GM23248 (cell line): ENCODE measurements around the gene KRCC1.
"Not testable (repeated sequence)": the region's sequence is repeated elsewhere in the genome, so short reads cannot be mapped to it uniquely, and the experiment has no call there.

Experiments
- EZH2 ChIP-seq: fragments of 200-600 bp; sonication (generic); IDR thresholded peaks from 2 replicates; pipeline ENCODE4 v1.6.1; 2018; ENCODE audit warnings: antibody characterized with exemption, mild to moderate bottlenecking; ENCODE audit not compliant: insufficient read depth, poor library complexity, severe bottlenecking
- EZH2phosphoT487 ChIP-seq: fragments of 200-600 bp; sonication (generic); IDR thresholded peaks from 2 replicates; pipeline ENCODE4 v1.6.1; 2018; ENCODE audit warnings: antibody characterized with exemption, moderate library complexity, mild to moderate bottlenecking, low read depth; ENCODE audit not compliant: insufficient read depth

DNA sequence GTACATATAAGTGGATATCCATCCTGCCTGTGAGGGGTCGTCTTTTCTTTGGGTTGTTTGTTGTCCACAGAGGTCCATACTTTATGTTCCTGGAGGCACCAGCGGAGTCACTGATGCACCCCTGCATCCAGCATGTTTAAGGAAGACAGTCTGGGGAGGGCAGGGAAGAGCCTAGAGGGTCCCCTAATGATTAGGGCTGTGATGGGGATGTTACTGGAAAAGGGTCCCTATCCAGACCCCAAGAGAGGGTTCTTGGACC, 37.9 kb downstream of the KRCC1 start:
- not testable (repeated sequence) for TF ChIP-seq EZH2phosphoT487, EZH2
